Heart left ventricle (tissue), 13 donors: ENCODE measurements around the gene HDAC4.

Experiments
- POLR2A ChIP-seq, 2 donors: fragments of 450-650 bp; IDR thresholded peaks; one replicate each; pipeline ENCODE4 v1.6.1; 2017; ENCODE audit warnings: antibody characterized with exemption in 2 of 2, mild to moderate bottlenecking in 2 of 2, moderate library complexity in 2 of 2
- TF ChIP-seq, protein P1 (sequence below), 12 donors: fragments of 200-600 bp; sonication (generic) in 4 of 12; IDR thresholded peaks; one replicate each; pipeline versions ENCODE4 v1.5.0 to v1.8.0; 2018 to 2022; ENCODE audit warnings: antibody characterized with exemption in 12 of 12, mild to moderate bottlenecking in 5 of 12
- donor health status: ischemic (EF 13 %, LVEDD 7.1; RV severe dilation, severe dysfunction).
- donor health status: DM: no; HTN: yes; CAD: no.
- donor health status: DM: no; HTN: no; CAD: no.
- donor health status: ischemic (EF 25% LVEDD 6.9; RV normal size, moderate dysfunction).
- donor health status: ischemic (EF 25% LVEDD 5.7; RV mildly dilated, moderate dysfunction).
- donor health status: ischemic (EF 35%, LVEDD 5.7; RV mildly dilated, moderate dysfunction).
- donor health status: nonischemic (EF 11% LVEDD 7.7; RV severe dilation, severe dysfunction).
- donor health status: DM: yes; HTN: yes; CAD: no.
- donor health status: PGD.
- donor health status: ischemic (EF 29% LVEDD 5.4; RV normal size, mild dysfunction).
- donor health status: nonischemic (EF 23%, LVEDD 6.1; RV moderate dilation, normal function).

- TF ChIP-seq, protein P1, sequence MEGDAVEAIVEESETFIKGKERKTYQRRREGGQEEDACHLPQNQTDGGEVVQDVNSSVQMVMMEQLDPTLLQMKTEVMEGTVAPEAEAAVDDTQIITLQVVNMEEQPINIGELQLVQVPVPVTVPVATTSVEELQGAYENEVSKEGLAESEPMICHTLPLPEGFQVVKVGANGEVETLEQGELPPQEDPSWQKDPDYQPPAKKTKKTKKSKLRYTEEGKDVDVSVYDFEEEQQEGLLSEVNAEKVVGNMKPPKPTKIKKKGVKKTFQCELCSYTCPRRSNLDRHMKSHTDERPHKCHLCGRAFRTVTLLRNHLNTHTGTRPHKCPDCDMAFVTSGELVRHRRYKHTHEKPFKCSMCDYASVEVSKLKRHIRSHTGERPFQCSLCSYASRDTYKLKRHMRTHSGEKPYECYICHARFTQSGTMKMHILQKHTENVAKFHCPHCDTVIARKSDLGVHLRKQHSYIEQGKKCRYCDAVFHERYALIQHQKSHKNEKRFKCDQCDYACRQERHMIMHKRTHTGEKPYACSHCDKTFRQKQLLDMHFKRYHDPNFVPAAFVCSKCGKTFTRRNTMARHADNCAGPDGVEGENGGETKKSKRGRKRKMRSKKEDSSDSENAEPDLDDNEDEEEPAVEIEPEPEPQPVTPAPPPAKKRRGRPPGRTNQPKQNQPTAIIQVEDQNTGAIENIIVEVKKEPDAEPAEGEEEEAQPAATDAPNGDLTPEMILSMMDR (IDR thresholded peaks at IDR 0.05): no peak
- no peak for TF ChIP-seq POLR2A (IDR thresholded peaks at IDR 0.05)
These were observed 370.9 kb downstream of the HDAC4 start for GRCh38 chr2:239029958-239030357.
